ENCODE results near the gene TMEM59L. TPM values are rescaled to one million over a fixed set of nuclear protein-coding genes. Genes with fewer than 3 reads are reported as not detected.

Gene TMEM59L
- total and polyA plus RNA-seq, 10 of the 15 experiments (the other 5 are each of a cell fraction or from before 2014, with no cell fraction given): 0.06 TPM; not detected in 9

DNA sequence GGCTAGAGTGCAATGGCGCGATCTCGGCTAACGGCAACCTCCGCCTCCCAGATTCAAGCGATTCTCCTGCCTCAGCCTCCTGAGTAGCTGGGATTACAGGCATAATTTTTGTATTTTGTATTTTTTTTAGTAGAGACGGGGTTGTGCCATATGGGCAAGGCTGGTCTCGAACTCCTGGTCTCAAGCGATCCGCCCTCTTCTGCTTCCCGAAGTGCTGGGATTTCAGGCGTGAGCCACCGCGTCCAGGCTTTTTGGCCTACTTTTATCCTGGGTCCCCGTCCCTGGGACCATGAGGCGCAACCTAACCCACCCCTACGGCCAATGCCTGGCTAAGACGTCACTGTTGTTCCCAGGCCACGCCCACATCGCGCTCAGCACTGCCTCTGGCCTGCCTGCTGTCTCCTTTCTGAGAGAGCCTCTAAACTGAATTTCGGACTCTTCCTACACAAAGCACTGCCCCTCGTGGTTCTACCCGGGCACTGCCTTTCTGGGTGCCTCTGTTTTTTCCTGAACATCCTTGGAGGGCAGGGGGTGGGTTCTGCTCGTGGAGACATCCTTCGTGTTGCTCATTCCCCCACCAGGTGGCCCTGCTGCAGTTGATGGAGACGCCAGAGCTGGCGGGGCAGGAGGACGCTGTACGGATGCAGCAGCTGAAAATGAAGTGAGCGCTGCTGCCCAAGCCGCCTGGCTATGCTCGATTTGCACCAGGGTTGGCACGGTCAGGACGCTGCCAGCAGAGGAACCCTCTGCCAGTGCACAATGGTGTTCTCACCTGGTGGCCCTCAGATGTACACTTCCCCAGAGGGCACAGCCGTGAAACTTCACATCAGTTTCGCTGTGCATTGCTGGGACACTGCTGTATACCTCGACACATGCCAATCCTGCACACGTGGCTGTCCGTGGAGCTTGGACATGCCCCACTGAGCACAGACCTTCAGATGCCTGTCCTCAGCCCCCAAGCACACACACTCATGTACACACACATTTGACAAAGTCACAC is 22.1 kb upstream of the TMEM59L start:
- no peak overlapping the region for H3K4me3 ChIP-seq
- peaks cover 2% of the 10 kb centered on the region in 2 experiments; a peak in 1 of 4 replicates for H3K27me3 ChIP-seq (replicated peaks in 1 of 2; ENCODE audit: control insufficient read depth in 2 of 2, insufficient read depth in 2 of 2, low read length in 1 of 2)
- peaks cover 0 to 3% of the 10 kb centered on the region in 2 experiments; a peak in 1 of 4 replicates for H3K36me3 ChIP-seq (ENCODE audit: control insufficient read depth in 2 of 2, insufficient read depth in 2 of 2, low read length in 1 of 2)
- intact Hi-C loops (cut with micrococcal nuclease; ENCODE audit: unreplicated experiment): loop anchor here (5.0 kb wide), 1 partner anchor 242 kb away; the partner anchor contains the start of gene UPF1
- POLR2A ChIA-PET: interaction anchor here (0.6 to 6.0 kb wide), 5 partner anchors 18 to 92 kb away, joined by 3 to 43 read pairs (median 27); partner anchors contain the start of genes ELL, FKBP8, KXD1 and UBA52
- DNase-seq (ENCODE audit: low read depth, low spot score) (no peak), FAIRE-seq (no peak), ATAC-seq (no peak)
- peak overlapping the region; percentile 98; the same call in 1 of the 2 replicates for H3K4me2 ChIP-seq (ENCODE audit: control insufficient read depth, insufficient read depth)
- SMC1A ChIA-PET (ENCODE audit: uncharacterized antibody, unreplicated experiment): interaction anchor here (0.7 to 3.2 kb wide), 4 partner anchors 18 to 82 kb away, joined by 3 to 18 read pairs (median 4); partner anchors contain the start of gene KXD1
- H3K9me3 ChIP-seq (replicated peaks; ENCODE audit: control insufficient read depth, insufficient read depth, low read length): no peaks in the 10 kb centered on the region
- peaks cover 33% of the 10 kb centered on the region for H3K4me1 ChIP-seq (ENCODE audit: control insufficient read depth, insufficient read depth, low read length)
- in situ Hi-C loops (cut with MboI): no loop called here
- peaks cover 4% of the 10 kb centered on the region; the same call in 1 of the 2 replicates for H3K79me2 ChIP-seq (ENCODE audit: control insufficient read depth, insufficient read depth, low read length)
- BruUV-seq (replicated peaks): TSS peak; percentile 82
- peak; percentile 60; the same call in 1 of the 2 replicates for TF ChIP-seq PAX5 (IDR thresholded peaks at IDR 0.05; ENCODE audit: borderline replicate concordance, low read depth, low read length)
- TF ChIP-seq POLR2AphosphoS5 (IDR thresholded peaks at IDR 0.05; ENCODE audit: low read length): no peak
- TF ChIP-seq, protein P1, sequence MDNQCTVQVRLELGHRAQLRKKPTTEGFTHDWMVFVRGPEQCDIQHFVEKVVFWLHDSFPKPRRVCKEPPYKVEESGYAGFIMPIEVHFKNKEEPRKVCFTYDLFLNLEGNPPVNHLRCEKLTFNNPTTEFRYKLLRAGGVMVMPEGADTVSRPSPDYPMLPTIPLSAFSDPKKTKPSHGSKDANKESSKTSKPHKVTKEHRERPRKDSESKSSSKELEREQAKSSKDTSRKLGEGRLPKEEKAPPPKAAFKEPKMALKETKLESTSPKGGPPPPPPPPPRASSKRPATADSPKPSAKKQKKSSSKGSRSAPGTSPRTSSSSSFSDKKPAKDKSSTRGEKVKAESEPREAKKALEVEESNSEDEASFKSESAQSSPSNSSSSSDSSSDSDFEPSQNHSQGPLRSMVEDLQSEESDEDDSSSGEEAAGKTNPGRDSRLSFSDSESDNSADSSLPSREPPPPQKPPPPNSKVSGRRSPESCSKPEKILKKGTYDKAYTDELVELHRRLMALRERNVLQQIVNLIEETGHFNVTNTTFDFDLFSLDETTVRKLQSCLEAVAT (IDR thresholded peaks at IDR 0.05): peak; percentile 7; the same call in 1 of the 2 replicates
- TF ChIP-seq, protein P2, sequence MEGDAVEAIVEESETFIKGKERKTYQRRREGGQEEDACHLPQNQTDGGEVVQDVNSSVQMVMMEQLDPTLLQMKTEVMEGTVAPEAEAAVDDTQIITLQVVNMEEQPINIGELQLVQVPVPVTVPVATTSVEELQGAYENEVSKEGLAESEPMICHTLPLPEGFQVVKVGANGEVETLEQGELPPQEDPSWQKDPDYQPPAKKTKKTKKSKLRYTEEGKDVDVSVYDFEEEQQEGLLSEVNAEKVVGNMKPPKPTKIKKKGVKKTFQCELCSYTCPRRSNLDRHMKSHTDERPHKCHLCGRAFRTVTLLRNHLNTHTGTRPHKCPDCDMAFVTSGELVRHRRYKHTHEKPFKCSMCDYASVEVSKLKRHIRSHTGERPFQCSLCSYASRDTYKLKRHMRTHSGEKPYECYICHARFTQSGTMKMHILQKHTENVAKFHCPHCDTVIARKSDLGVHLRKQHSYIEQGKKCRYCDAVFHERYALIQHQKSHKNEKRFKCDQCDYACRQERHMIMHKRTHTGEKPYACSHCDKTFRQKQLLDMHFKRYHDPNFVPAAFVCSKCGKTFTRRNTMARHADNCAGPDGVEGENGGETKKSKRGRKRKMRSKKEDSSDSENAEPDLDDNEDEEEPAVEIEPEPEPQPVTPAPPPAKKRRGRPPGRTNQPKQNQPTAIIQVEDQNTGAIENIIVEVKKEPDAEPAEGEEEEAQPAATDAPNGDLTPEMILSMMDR (IDR thresholded peaks at IDR 0.05 in 2 of 3, conservative IDR thresholded peaks at IDR 0.05 in 1 of 3; ENCODE audit: control insufficient read depth in 2 of 3, extremely low read depth in 1 of 3, insufficient read depth in 1 of 3, low read depth in 3 of 3, low read length in 3 of 3): 0 out of 6 replicates have a peak, but pooled peaks of 2 of the 3 experiments have one; percentile 13 to 16
- TF ChIP-seq, protein P3, sequence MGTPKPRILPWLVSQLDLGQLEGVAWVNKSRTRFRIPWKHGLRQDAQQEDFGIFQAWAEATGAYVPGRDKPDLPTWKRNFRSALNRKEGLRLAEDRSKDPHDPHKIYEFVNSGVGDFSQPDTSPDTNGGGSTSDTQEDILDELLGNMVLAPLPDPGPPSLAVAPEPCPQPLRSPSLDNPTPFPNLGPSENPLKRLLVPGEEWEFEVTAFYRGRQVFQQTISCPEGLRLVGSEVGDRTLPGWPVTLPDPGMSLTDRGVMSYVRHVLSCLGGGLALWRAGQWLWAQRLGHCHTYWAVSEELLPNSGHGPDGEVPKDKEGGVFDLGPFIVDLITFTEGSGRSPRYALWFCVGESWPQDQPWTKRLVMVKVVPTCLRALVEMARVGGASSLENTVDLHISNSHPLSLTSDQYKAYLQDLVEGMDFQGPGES (IDR thresholded peaks at IDR 0.05): no peak
- TF ChIP-seq IKZF2 (IDR thresholded peaks at IDR 0.05): no peak
- TF ChIP-seq, protein P4, sequence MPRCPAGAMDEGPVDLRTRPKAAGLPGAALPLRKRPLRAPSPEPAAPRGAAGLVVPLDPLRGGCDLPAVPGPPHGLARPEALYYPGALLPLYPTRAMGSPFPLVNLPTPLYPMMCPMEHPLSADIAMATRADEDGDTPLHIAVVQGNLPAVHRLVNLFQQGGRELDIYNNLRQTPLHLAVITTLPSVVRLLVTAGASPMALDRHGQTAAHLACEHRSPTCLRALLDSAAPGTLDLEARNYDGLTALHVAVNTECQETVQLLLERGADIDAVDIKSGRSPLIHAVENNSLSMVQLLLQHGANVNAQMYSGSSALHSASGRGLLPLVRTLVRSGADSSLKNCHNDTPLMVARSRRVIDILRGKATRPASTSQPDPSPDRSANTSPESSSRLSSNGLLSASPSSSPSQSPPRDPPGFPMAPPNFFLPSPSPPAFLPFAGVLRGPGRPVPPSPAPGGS (IDR thresholded peaks at IDR 0.05; ENCODE audit: borderline replicate concordance, insufficient read depth, low read depth, low read length, poor library complexity, severe bottlenecking): no peak
- CTCF ChIA-PET: interaction anchor here (1.2 to 6.0 kb wide), 7 partner anchors 10 to 119 kb away, joined by 3 to 64 read pairs (median 5); partner anchors contain the start of genes ELL, KXD1 and UBA52
- RAD21 ChIA-PET (ENCODE audit: unreplicated experiment): interaction anchor here (3.3 to 4.8 kb wide), 2 partner anchors 32 to 70 kb away, joined by 25 to 35 read pairs; partner anchors contain the start of genes ELL and KXD1
- H3K27ac ChIP-seq (ENCODE audit: control insufficient read depth, insufficient read depth): no peak overlapping the region
- H4K20me1 ChIP-seq (ENCODE audit: control insufficient read depth, insufficient read depth): no peaks in the 10 kb centered on the region; the same call in 1 of the 2 replicates
- H3K9ac ChIP-seq (ENCODE audit: control insufficient read depth, insufficient read depth, low read length): no peak overlapping the region
- WGBS (ENCODE audit: insufficient coverage, insufficient replicate concordance, low lambda C conversion rate, missing lambda C conversion rate): 89% methylated on average over 39 of the region's 40 CpGs
- H2AFZ ChIP-seq (ENCODE audit: control insufficient read depth, low read depth, low read length): no peak overlapping the region
